H9 (cell line): Measurements from ENCODE around the gene CLEC14A. TPM values are rescaled to one million over a fixed set of nuclear protein-coding genes. Genes with fewer than 3 reads are reported as not detected.

ENCODE experiments used
- DNase-seq: peaks from one replicate; pipeline ENCODE4 v3.0.0-alpha.2; 2017
- H2AFZ ChIP-seq: one replicate; pipeline ENCODE4 v1.6.1; 2013; ENCODE audit warnings: mild to moderate bottlenecking, low read length, control low read depth, moderate library complexity
- H2AK5ac ChIP-seq: 2 replicates; pipeline ENCODE4 v1.6.1; 2013; ENCODE audit warnings: low read length, control low read depth, mixed read lengths; ENCODE audit not compliant: insufficient read length
- H2BK120ac ChIP-seq: one replicate; pipeline ENCODE4 v1.6.1; 2013; ENCODE audit warnings: low read depth, mild to moderate bottlenecking, low read length, control low read depth, inconsistent platforms; ENCODE audit not compliant: poor library complexity, severe bottlenecking
- H2BK12ac ChIP-seq: 2 replicates; pipeline ENCODE4 v1.6.1; 2013; ENCODE audit warnings: low read length, control low read depth, mixed read lengths, low read depth; ENCODE audit not compliant: insufficient read length
- H2BK15ac ChIP-seq: 2 replicates; pipeline ENCODE4 v1.6.1; 2013; ENCODE audit warnings: low read depth, low read length, control low read depth
- H2BK20ac ChIP-seq: one replicate; pipeline ENCODE4 v1.6.1; 2013; ENCODE audit warnings: low read depth, mild to moderate bottlenecking, low read length, control low read depth, inconsistent platforms; ENCODE audit not compliant: poor library complexity, severe bottlenecking
- H2BK5ac ChIP-seq: 2 replicates; pipeline ENCODE4 v1.6.1; 2013; ENCODE audit warnings: low read length, control low read depth, mixed read lengths; ENCODE audit not compliant: insufficient read length
- H3K14ac ChIP-seq: 2 replicates; pipeline ENCODE4 v1.6.1; 2013; ENCODE audit warnings: low read length, control low read depth; ENCODE audit not compliant: insufficient read depth
- H3K18ac ChIP-seq: 2 replicates; pipeline ENCODE4 v1.6.1; 2013; ENCODE audit warnings: low read depth, mild to moderate bottlenecking, mixed read lengths, low read length, control low read depth; ENCODE audit not compliant: insufficient read length
- H3K23ac ChIP-seq: 2 replicates; pipeline ENCODE4 v1.6.1; 2013; ENCODE audit warnings: low read length, control low read depth, mixed read lengths, low read depth; ENCODE audit not compliant: insufficient read length
- H3K23me2 ChIP-seq: 2 replicates; pipeline ENCODE4 v1.6.1; 2013; ENCODE audit warnings: low read depth, mild to moderate bottlenecking, mixed read lengths, low read length, control low read depth; ENCODE audit not compliant: insufficient read length, poor library complexity, severe bottlenecking
- H3K27ac ChIP-seq: 2 replicates; pipeline ENCODE4 v1.5.1; 2013; ENCODE audit warnings: low read length, control low read depth, mixed read lengths, low read depth; ENCODE audit not compliant: insufficient read length
- H3K27me3 ChIP-seq: 2 replicates; pipeline ENCODE4 v1.6.1; 2013; ENCODE audit warnings: low read length, control low read depth, inconsistent platforms; ENCODE audit not compliant: insufficient read depth
- H3K4ac ChIP-seq: 2 replicates; pipeline ENCODE4 v1.6.1; 2013; ENCODE audit warnings: low read depth, mild to moderate bottlenecking, control low read depth, inconsistent platforms, low read length, moderate library complexity
- H3K4me1 ChIP-seq: 2 replicates; pipeline ENCODE4 v1.6.1; 2013; ENCODE audit warnings: low read length, control low read depth, inconsistent platforms; ENCODE audit not compliant: insufficient read depth
- H3K4me2 ChIP-seq: 2 replicates; pipeline ENCODE4 v1.6.1; 2013; ENCODE audit warnings: low read length, control low read depth, mixed read lengths; ENCODE audit not compliant: insufficient read length, insufficient read depth
- H3K56ac ChIP-seq: 2 replicates; pipeline ENCODE4 v1.6.1; 2013; ENCODE audit warnings: low read depth, mild to moderate bottlenecking, mixed read lengths, low read length, control low read depth; ENCODE audit not compliant: insufficient read length
- H3K79me1 ChIP-seq: 2 replicates; pipeline ENCODE4 v1.6.1; 2013; ENCODE audit warnings: low read depth, mild to moderate bottlenecking, moderate library complexity, low read length, control low read depth, inconsistent platforms; ENCODE audit not compliant: insufficient read depth, poor library complexity, severe bottlenecking
- H3K79me2 ChIP-seq: 2 replicates; pipeline ENCODE4 v1.6.1; 2013; ENCODE audit warnings: low read length, control low read depth, inconsistent platforms; ENCODE audit not compliant: insufficient read depth
- H3K9ac ChIP-seq: 2 replicates; pipeline ENCODE4 v1.6.1; 2013; ENCODE audit warnings: low read length, control low read depth, mixed read lengths; ENCODE audit not compliant: insufficient read length; ENCODE audit errors: extremely low read depth
- H3K9me3 ChIP-seq: one replicate; pipeline ENCODE4 v1.6.1; 2013; ENCODE audit warnings: low read depth, low read length, inconsistent platforms; ENCODE audit not compliant: control insufficient read depth
- H3T11ph ChIP-seq: one replicate; pipeline ENCODE4 v1.6.1; 2013; ENCODE audit warnings: mild to moderate bottlenecking, low read length, control low read depth, inconsistent platforms
- H4K20me1 ChIP-seq: one replicate; pipeline ENCODE4 v1.6.1; 2013; ENCODE audit not compliant: control insufficient read depth, insufficient read length, insufficient read depth
- H4K5ac ChIP-seq: 2 replicates; pipeline ENCODE4 v1.6.1; 2013; ENCODE audit warnings: low read depth, mild to moderate bottlenecking, mixed read lengths, low read length, control low read depth; ENCODE audit not compliant: insufficient read length
- H4K8ac ChIP-seq: replicated peaks from 2 replicates; pipeline ENCODE4 v1.6.1; 2013; ENCODE audit warnings: low read length, control low read depth, mixed read lengths, low read depth; ENCODE audit not compliant: insufficient read length
- H4K91ac ChIP-seq: 2 replicates; pipeline ENCODE4 v1.6.1; 2013; ENCODE audit warnings: low read depth, mild to moderate bottlenecking, moderate library complexity, mixed read lengths, low read length, control low read depth; ENCODE audit not compliant: insufficient read length
- H3K27ac Mint-ChIP-seq, 3 experiments: 2 replicates in 2 of 3; 3 replicates in 1 of 3; pipeline ENCODE4 v1.8.0; 2020 to 2021; ENCODE audit warnings: mixed read lengths in 3 of 3, mild to moderate bottlenecking in 1 of 3, moderate library complexity in 1 of 3
- H3K27me3 Mint-ChIP-seq: 2 replicates; pipeline ENCODE4 v1.8.0; 2021; ENCODE audit warnings: low read depth, mild to moderate bottlenecking, moderate library complexity, mixed read lengths
- H3K36me3 Mint-ChIP-seq, 3 experiments: 2 replicates in 2 of 3; 3 replicates in 1 of 3; pipeline ENCODE4 v1.8.0; 2020 to 2021; ENCODE audit warnings: low read depth in 3 of 3, mixed read lengths in 3 of 3; ENCODE audit not compliant: insufficient read depth in 1 of 3
- H3K4me1 Mint-ChIP-seq, 2 experiments: 2 replicates each; pipeline ENCODE4 v1.8.0; 2020; ENCODE audit warnings: mixed read lengths in 2 of 2
- H3K4me3 Mint-ChIP-seq, 2 experiments: 2 replicates in 1 of 2; 3 replicates in 1 of 2; pipeline ENCODE4 v1.8.0; 2020 to 2021; ENCODE audit warnings: mild to moderate bottlenecking in 2 of 2, mixed read lengths in 2 of 2, moderate library complexity in 1 of 2
- H3K9me3 Mint-ChIP-seq, 2 experiments: 2 replicates in 1 of 2; 3 replicates in 1 of 2; pipeline ENCODE4 v1.8.0; 2020; ENCODE audit warnings: mild to moderate bottlenecking in 2 of 2, mixed read lengths in 2 of 2, moderate library complexity in 1 of 2
- WGBS: extraction: QIAGEN DNeasy Blood & Tissue Kit; methylation state at CpG from one replicate; pipeline ENCODE4 v1.1.7; 2013; ENCODE audit warnings: missing lambda C conversion rate, low lambda C conversion rate, mixed read lengths; ENCODE audit not compliant: insufficient read length; ENCODE audit errors: extremely low coverage; 5-methylcytosine and 5-hydroxymethylcytosine counted together
- total RNA-seq: library from RNA; stranded (reverse); gene quantifications from 2 replicates; pipeline ENCODE4 v1.2.1, GENCODE V29; 2021
- TF ChIP-seq, protein P1 (sequence below): fragments of 200-600 bp; sonication (generic); conservative IDR thresholded peaks from 3 replicates; pipeline ENCODE4 v1.8.0; 2021; ENCODE audit warnings: antibody characterized with exemption, mild to moderate bottlenecking

CLEC14A gene
- total RNA-seq, 1 experiment from 2014 or later, result not detected

DNA sequence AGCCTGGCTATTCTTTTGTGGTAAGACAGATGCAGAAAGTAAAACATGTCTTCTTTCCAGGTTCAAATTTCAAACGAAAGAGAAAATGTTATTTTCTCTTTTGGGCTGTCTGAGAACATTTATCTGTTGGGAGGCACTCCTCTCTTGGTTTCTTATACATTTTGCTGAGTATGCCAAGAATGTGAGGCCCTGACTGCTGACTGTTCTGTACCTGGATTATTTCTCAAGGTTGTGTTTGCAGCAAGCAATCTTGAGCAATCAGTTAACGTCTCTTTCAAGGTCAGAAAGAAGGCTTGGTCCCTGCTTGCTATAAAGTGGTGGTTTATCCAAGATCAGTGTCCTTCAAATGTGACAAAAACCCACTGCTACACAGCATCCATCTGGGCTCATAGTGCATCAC is 38.3 kb downstream of the CLEC14A start:
- Histone ChIP-seq H3T11ph (no peak overlapping the region), H3K9ac (no peak overlapping the region), H3K18ac (no peak overlapping the region), H3K23ac (no peak overlapping the region), H3K79me1 (no peaks in the 10 kb centered on the region), H2AK5ac (no peak overlapping the region), H3K4me2 (no peak overlapping the region), H3K56ac (no peak overlapping the region), H3K9me3 (no peaks in the 10 kb centered on the region), H3K79me2 (no peaks in the 10 kb centered on the region), H3K27ac (no peak overlapping the region), H4K8ac (no peak overlapping the region), H4K91ac (no peak overlapping the region), H3K4me1 (peaks cover 8% of the 10 kb centered on the region; the same call in 1 of the 2 replicates), H2BK15ac (no peak overlapping the region), H4K5ac (no peak overlapping the region), H3K23me2 (no peaks in the 10 kb centered on the region), H3K4ac (no peak overlapping the region), H2BK20ac (no peak overlapping the region), H2AFZ (no peak overlapping the region), H2BK12ac (no peak overlapping the region), H3K27me3 (peaks cover 8% of the 10 kb centered on the region; the same call in 1 of the 2 replicates), H4K20me1 (no peaks in the 10 kb centered on the region), H2BK120ac (no peak overlapping the region), H2BK5ac (no peak overlapping the region), H3K14ac (no peak overlapping the region)
- DNase-seq, result no peak
- WGBS, result no CpG with 5 or more reads among the region's 2 CpGs
- no peaks in the 10 kb centered on the region for H3K36me3 Mint-ChIP-seq
- 0 out of 5 replicates have a peak, but pooled peaks cover 0 to 1% of the 10 kb centered on the region in 2 experiments for H3K9me3 Mint-ChIP-seq
- peaks cover 26 to 29% of the 10 kb centered on the region in 2 experiments for H3K4me1 Mint-ChIP-seq
- H3K4me3 Mint-ChIP-seq, result no peak overlapping the region
- no peak overlapping the region for H3K27ac Mint-ChIP-seq
- H3K27me3 Mint-ChIP-seq, result peaks cover 79% of the 10 kb centered on the region
- TF ChIP-seq, protein P1, sequence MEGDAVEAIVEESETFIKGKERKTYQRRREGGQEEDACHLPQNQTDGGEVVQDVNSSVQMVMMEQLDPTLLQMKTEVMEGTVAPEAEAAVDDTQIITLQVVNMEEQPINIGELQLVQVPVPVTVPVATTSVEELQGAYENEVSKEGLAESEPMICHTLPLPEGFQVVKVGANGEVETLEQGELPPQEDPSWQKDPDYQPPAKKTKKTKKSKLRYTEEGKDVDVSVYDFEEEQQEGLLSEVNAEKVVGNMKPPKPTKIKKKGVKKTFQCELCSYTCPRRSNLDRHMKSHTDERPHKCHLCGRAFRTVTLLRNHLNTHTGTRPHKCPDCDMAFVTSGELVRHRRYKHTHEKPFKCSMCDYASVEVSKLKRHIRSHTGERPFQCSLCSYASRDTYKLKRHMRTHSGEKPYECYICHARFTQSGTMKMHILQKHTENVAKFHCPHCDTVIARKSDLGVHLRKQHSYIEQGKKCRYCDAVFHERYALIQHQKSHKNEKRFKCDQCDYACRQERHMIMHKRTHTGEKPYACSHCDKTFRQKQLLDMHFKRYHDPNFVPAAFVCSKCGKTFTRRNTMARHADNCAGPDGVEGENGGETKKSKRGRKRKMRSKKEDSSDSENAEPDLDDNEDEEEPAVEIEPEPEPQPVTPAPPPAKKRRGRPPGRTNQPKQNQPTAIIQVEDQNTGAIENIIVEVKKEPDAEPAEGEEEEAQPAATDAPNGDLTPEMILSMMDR, result no peak
